ENCODE measurements around the gene PAK6. TPM values are rescaled to one million over a fixed set of nuclear protein-coding genes. Genes with fewer than 3 reads are reported as not detected.

PAK6 gene
- total and polyA plus RNA-seq, 2 donors, result 0.38 to 1.3 TPM

GRCh38 chr15:40314723-40315276, 75.9 kb downstream of the PAK6 start:
- Histone ChIP-seq H3K36me3 (ENCODE audit: control insufficient read depth in 2 of 2, insufficient read depth in 2 of 2, low read length in 1 of 2) (no peaks in the 10 kb centered on the region), H3K4me3 (ENCODE audit: low read length in 2 of 2) (no peak overlapping the region), H3K27ac (ENCODE audit: low read depth in 1 of 2, low read length in 1 of 2) (no peak overlapping the region), H3K9me3 (ENCODE audit: control insufficient read depth in 2 of 2, insufficient read depth in 1 of 2, low read length in 1 of 2) (no peaks in the 10 kb centered on the region), H3K27me3 (ENCODE audit: control insufficient read depth in 2 of 2, insufficient read depth in 1 of 2, low read length in 1 of 2) (peaks cover 0 to 7% of the 10 kb centered on the region in 2 donors), H3K4me1 (ENCODE audit: control insufficient read depth in 2 of 2, insufficient read depth in 2 of 2, low read length in 2 of 2) (peaks cover 7 to 15% of the 10 kb centered on the region in 2 donors)
- WGBS, result 65% methylated on average over 4 of the region's 4 CpGs
- DNase-seq (ENCODE audit: low read depth in 6 of 9, low spot score in 9 of 9), result no peak

GRCh38 chr15:40316931-40317330, 78.1 kb downstream of the PAK6 start:
- H3K4me3 ChIP-seq (ENCODE audit: low read length in 2 of 2), result no peak overlapping the region
- no peaks in the 10 kb centered on the region for H3K36me3 ChIP-seq (ENCODE audit: control insufficient read depth in 2 of 2, insufficient read depth in 2 of 2, low read length in 1 of 2)
- DNase-seq (ENCODE audit: low read depth in 6 of 9, low spot score in 9 of 9), result no peak
- no peaks in the 10 kb centered on the region for H3K9me3 ChIP-seq (ENCODE audit: control insufficient read depth in 2 of 2, insufficient read depth in 1 of 2, low read length in 1 of 2)
- 95% methylated on average over 3 of the region's 3 CpGs for WGBS
- peaks cover 0 to 1% of the 10 kb centered on the region in 2 donors for H3K27me3 ChIP-seq (ENCODE audit: control insufficient read depth in 2 of 2, insufficient read depth in 1 of 2, low read length in 1 of 2)
- peaks cover 7 to 11% of the 10 kb centered on the region in 2 donors for H3K4me1 ChIP-seq (ENCODE audit: control insufficient read depth in 2 of 2, insufficient read depth in 2 of 2, low read length in 2 of 2)
- no peak overlapping the region for H3K27ac ChIP-seq (ENCODE audit: low read depth in 1 of 2, low read length in 1 of 2)

- 94% methylated on average over 4 of the region's 4 CpGs for WGBS
- no peak for DNase-seq (ENCODE audit: low read depth in 6 of 9, low spot score in 9 of 9)
- Histone ChIP-seq H3K27me3 (ENCODE audit: control insufficient read depth in 2 of 2, insufficient read depth in 1 of 2, low read length in 1 of 2) (peaks cover 0 to 5% of the 10 kb centered on the region in 2 donors), H3K27ac (ENCODE audit: low read depth in 1 of 2, low read length in 1 of 2) (no peak overlapping the region), H3K9me3 (ENCODE audit: control insufficient read depth in 2 of 2, insufficient read depth in 1 of 2, low read length in 1 of 2) (peaks cover 0 to 2% of the 10 kb centered on the region in 2 donors), H3K36me3 (ENCODE audit: control insufficient read depth in 2 of 2, insufficient read depth in 2 of 2, low read length in 1 of 2) (no peaks in the 10 kb centered on the region), H3K4me3 (ENCODE audit: low read length in 2 of 2) (no peak overlapping the region), H3K4me1 (ENCODE audit: control insufficient read depth in 2 of 2, insufficient read depth in 2 of 2, low read length in 2 of 2) (peaks cover 7 to 18% of the 10 kb centered on the region in 2 donors)
Measured at GRCh38 chr15:40317580-40317979, 78.7 kb downstream of the PAK6 start.

GRCh38 chr15:40320409-40320808, 81.5 kb downstream of the PAK6 start:
- Histone ChIP-seq H3K4me1 (ENCODE audit: control insufficient read depth in 2 of 2, insufficient read depth in 2 of 2, low read length in 2 of 2) (peaks cover 10 to 25% of the 10 kb centered on the region in 2 donors), H3K27ac (ENCODE audit: low read depth in 1 of 2, low read length in 1 of 2) (no peak overlapping the region), H3K9me3 (ENCODE audit: control insufficient read depth in 2 of 2, insufficient read depth in 1 of 2, low read length in 1 of 2) (peaks cover 0 to 9% of the 10 kb centered on the region in 2 donors), H3K36me3 (ENCODE audit: control insufficient read depth in 2 of 2, insufficient read depth in 2 of 2, low read length in 1 of 2) (no peaks in the 10 kb centered on the region), H3K27me3 (ENCODE audit: control insufficient read depth in 2 of 2, insufficient read depth in 1 of 2, low read length in 1 of 2) (peaks cover 0 to 23% of the 10 kb centered on the region in 2 donors), H3K4me3 (ENCODE audit: low read length in 2 of 2) (no peak overlapping the region)
- DNase-seq (ENCODE audit: low read depth in 6 of 9, low spot score in 9 of 9), result no peak
- WGBS, result 97% methylated on average over 1 of the region's 1 CpG

GRCh38 chr15:40320931-40321371, 82.1 kb downstream of the PAK6 start:
- WGBS, result 3% methylated on average over 2 of the region's 2 CpGs
- peak in 2 of 9 donors; percentile 56 to 80 for DNase-seq (ENCODE audit: low read depth in 6 of 9, low spot score in 9 of 9)
- H3K4me3 ChIP-seq (ENCODE audit: low read length in 2 of 2), result no peak overlapping the region
- peaks cover 10 to 28% of the 10 kb centered on the region in 2 donors for H3K4me1 ChIP-seq (ENCODE audit: control insufficient read depth in 2 of 2, insufficient read depth in 2 of 2, low read length in 2 of 2)
- no peaks in the 10 kb centered on the region for H3K36me3 ChIP-seq (ENCODE audit: control insufficient read depth in 2 of 2, insufficient read depth in 2 of 2, low read length in 1 of 2)
- peaks cover 0 to 23% of the 10 kb centered on the region in 2 donors for H3K27me3 ChIP-seq (ENCODE audit: control insufficient read depth in 2 of 2, insufficient read depth in 1 of 2, low read length in 1 of 2)
- peaks cover 0 to 9% of the 10 kb centered on the region in 2 donors for H3K9me3 ChIP-seq (ENCODE audit: control insufficient read depth in 2 of 2, insufficient read depth in 1 of 2, low read length in 1 of 2)
- H3K27ac ChIP-seq (ENCODE audit: low read depth in 1 of 2, low read length in 1 of 2), result no peak overlapping the region

GRCh38 chr15:40322531-40323238, 83.8 kb downstream of the PAK6 start:
- H3K9me3 ChIP-seq (ENCODE audit: control insufficient read depth in 2 of 2, insufficient read depth in 1 of 2, low read length in 1 of 2), result peaks cover 0 to 9% of the 10 kb centered on the region in 2 donors
- 66% methylated on average over 26 of the region's 26 CpGs for whole genome bisulfite sequencing
- peaks cover 0 to 3% of the 10 kb centered on the region in 2 donors for H3K36me3 ChIP-seq (ENCODE audit: control insufficient read depth in 2 of 2, insufficient read depth in 2 of 2, low read length in 1 of 2)
- H3K27ac ChIP-seq (ENCODE audit: low read depth in 1 of 2, low read length in 1 of 2), result peak overlapping the region; percentile 37 to 38
- H3K4me3 ChIP-seq (ENCODE audit: low read length in 2 of 2), result peak overlapping the region; percentile 34 to 84
- H3K4me1 ChIP-seq (ENCODE audit: control insufficient read depth in 2 of 2, insufficient read depth in 2 of 2, low read length in 2 of 2), result peaks cover 13 to 43% of the 10 kb centered on the region in 2 donors
- peaks cover 0 to 23% of the 10 kb centered on the region in 2 donors for H3K27me3 ChIP-seq (ENCODE audit: control insufficient read depth in 2 of 2, insufficient read depth in 1 of 2, low read length in 1 of 2)
- DNase-seq (ENCODE audit: low read depth in 6 of 9, low spot score in 9 of 9), result no peak

GRCh38 chr15:40323239-40323952, 84.5 kb downstream of the PAK6 start, which contains the start of gene INAFM2:
Gene INAFM2 (plus strand): TSS chr15:40323692. CDS start chr15:40324056, 364 bp downstream.
- H3K36me3 ChIP-seq (ENCODE audit: control insufficient read depth in 2 of 2, insufficient read depth in 2 of 2, low read length in 1 of 2), result peaks cover 0 to 3% of the 10 kb centered on the region in 2 donors
- H3K27ac ChIP-seq (ENCODE audit: low read depth in 1 of 2, low read length in 1 of 2), result peak within 1 kb of the TSS; percentile 37 to 72
- peak; percentile 77 to 97 (median 91) for DNase-seq (ENCODE audit: low read depth in 6 of 9, low spot score in 9 of 9)
- peaks cover 0 to 9% of the 10 kb centered on the region in 2 donors for H3K9me3 ChIP-seq (ENCODE audit: control insufficient read depth in 2 of 2, insufficient read depth in 1 of 2, low read length in 1 of 2)
- WGBS, result under 1% methylated on average over 103 of the region's 103 CpGs
- peaks cover 0 to 23% of the 10 kb centered on the region in 2 donors for H3K27me3 ChIP-seq (ENCODE audit: control insufficient read depth in 2 of 2, insufficient read depth in 1 of 2, low read length in 1 of 2)
- H3K4me3 ChIP-seq (ENCODE audit: low read length in 2 of 2), result peak within 1 kb of the TSS; percentile 46 to 84
- H3K4me1 ChIP-seq (ENCODE audit: control insufficient read depth in 2 of 2, insufficient read depth in 2 of 2, low read length in 2 of 2), result peaks cover 16 to 49% of the 10 kb centered on the region in 2 donors

- Histone ChIP-seq H3K36me3 (ENCODE audit: control insufficient read depth in 2 of 2, insufficient read depth in 2 of 2, low read length in 1 of 2) (peaks cover 0 to 3% of the 10 kb centered on the region in 2 donors), H3K4me1 (ENCODE audit: control insufficient read depth in 2 of 2, insufficient read depth in 2 of 2, low read length in 2 of 2) (peaks cover 18 to 56% of the 10 kb centered on the region in 2 donors), H3K9me3 (ENCODE audit: control insufficient read depth in 2 of 2, insufficient read depth in 1 of 2, low read length in 1 of 2) (peaks cover 0 to 9% of the 10 kb centered on the region in 2 donors), H3K27ac (ENCODE audit: low read depth in 1 of 2, low read length in 1 of 2) (no peak overlapping the region), H3K27me3 (ENCODE audit: control insufficient read depth in 2 of 2, insufficient read depth in 1 of 2, low read length in 1 of 2) (peaks cover 0 to 23% of the 10 kb centered on the region in 2 donors), H3K4me3 (ENCODE audit: low read length in 2 of 2) (peak overlapping the region; percentile 46 to 84)
- WGBS, result 1% methylated on average over 101 of the region's 101 CpGs
- DNase-seq (ENCODE audit: low read depth in 6 of 9, low spot score in 9 of 9), result peak in 1 of 9 donors; percentile 37
Measured at GRCh38 chr15:40323953-40324937, 85.4 kb downstream of the PAK6 start.

Measured in thymus (tissue), 11 donors.